NCI-H345 treated with DMSO at 0.1 percent for 48 hours (cell line): ENCODE data around the gene LCP2.

Experiments
- DNase-seq: peaks from one replicate; lab custom pipeline; 2025; ENCODE audit not compliant: unreplicated experiment; lab: John Stamatoyannopoulos, UW

Gene LCP2

GRCh38 chr5:170220191-170220590 lies 77.4 kb downstream of the LCP2 start:
- no peak for DNase-seq

- no peak for DNase-seq
Measured at GRCh38 chr5:170219615-170220014, 78.0 kb downstream of the LCP2 start.

GRCh38 chr5:170218726-170219125 lies 78.9 kb downstream of the LCP2 start:
- no peak for DNase-seq

- no peak for DNase-seq
Measured at GRCh38 chr5:170217831-170218230, 79.7 kb downstream of the LCP2 start.

- DNase-seq = peak; percentile 75
Measured at GRCh38 chr5:170216257-170216864, 81.2 kb downstream of the LCP2 start.

GRCh38 chr5:170211575-170212334 lies 85.8 kb downstream of the LCP2 start:
- DNase-seq = no peak

- no peak for DNase-seq
Measured at GRCh38 chr5:170206958-170207357, 90.6 kb downstream of the LCP2 start.

GRCh38 chr5:170206216-170206615 lies 91.4 kb downstream of the LCP2 start:
- no peak for DNase-seq

GRCh38 chr5:170204202-170204601 lies 93.4 kb downstream of the LCP2 start:
- DNase-seq = no peak

GRCh38 chr5:170202117-170202516 lies 95.5 kb downstream of the LCP2 start:
- DNase-seq = no peak

GRCh38 chr5:170201311-170201710 lies 96.3 kb downstream of the LCP2 start:
- no peak for DNase-seq

- DNase-seq = no peak
Measured at GRCh38 chr5:170200876-170201275, 96.7 kb downstream of the LCP2 start.
